AG10803 (cell line): ENCODE data around the gene EML1.

Experiments used
- DNase-seq: peaks from one replicate; pipeline ENCODE4 v3.0.0; 2010; ENCODE audit warnings: low read depth
- H3K4me3 ChIP-seq: 2 replicates; pipeline ENCODE4 v1.5.1; 2011; ENCODE audit warnings: mild to moderate bottlenecking, low read length, control low read depth
- TF ChIP-seq, protein P1 (sequence below): conservative IDR thresholded peaks from 2 replicates; pipeline ENCODE4 v1.5.1; 2011; ENCODE audit warnings: mild to moderate bottlenecking, low read length, control low read depth, inconsistent platforms

Gene EML1

DNA sequence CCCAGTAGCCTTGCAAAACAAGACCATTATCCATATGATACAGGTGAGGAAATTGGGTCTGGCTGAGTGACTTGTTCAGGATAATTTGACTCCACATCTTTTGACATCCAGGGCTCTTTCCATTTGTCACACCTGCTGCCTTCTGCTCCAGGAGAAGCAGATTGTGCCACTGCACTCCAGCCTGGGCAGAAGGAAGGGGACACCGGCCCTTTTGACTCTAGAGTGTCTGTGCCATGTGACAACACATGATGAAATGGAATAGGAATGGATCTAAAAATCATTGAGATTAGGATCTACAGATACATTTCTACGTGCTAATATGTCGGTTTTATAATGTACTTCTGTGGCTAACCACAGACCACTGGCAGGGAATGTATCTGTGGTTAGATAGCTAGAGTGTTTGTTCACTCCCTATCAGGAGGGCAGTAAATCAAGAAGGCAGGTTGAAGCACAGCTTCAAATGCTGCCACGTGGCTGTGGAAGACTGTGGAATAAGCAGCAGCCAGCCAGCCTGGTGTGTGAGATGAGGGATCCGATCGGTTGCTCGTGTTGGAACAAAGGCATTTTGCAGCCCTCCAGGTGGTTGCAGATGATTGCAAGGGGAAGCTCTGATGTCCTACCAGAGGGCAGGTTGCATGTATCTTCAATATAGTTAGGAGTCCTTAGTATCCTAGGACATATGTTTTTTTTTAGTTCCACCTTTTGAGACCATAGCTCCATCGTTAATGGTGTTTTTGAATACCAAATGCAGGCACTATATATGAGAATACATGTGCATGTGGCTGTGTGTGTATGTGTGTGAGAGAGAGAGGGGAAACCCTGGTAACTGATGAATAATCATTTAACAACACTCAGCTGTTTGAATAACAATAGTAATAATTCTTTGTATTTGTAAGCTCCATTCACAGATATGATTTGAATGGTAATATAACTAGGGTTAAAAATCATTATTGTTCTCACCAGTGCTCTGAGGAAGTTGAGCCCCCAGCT is 28.6 kb downstream of the EML1 start:
- no peak overlapping the region for H3K4me3 ChIP-seq
- peak; percentile 91 for DNase-seq
- TF ChIP-seq, protein P1, sequence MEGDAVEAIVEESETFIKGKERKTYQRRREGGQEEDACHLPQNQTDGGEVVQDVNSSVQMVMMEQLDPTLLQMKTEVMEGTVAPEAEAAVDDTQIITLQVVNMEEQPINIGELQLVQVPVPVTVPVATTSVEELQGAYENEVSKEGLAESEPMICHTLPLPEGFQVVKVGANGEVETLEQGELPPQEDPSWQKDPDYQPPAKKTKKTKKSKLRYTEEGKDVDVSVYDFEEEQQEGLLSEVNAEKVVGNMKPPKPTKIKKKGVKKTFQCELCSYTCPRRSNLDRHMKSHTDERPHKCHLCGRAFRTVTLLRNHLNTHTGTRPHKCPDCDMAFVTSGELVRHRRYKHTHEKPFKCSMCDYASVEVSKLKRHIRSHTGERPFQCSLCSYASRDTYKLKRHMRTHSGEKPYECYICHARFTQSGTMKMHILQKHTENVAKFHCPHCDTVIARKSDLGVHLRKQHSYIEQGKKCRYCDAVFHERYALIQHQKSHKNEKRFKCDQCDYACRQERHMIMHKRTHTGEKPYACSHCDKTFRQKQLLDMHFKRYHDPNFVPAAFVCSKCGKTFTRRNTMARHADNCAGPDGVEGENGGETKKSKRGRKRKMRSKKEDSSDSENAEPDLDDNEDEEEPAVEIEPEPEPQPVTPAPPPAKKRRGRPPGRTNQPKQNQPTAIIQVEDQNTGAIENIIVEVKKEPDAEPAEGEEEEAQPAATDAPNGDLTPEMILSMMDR, result no peak

GRCh38 chr14:99822800-99823455 is 29.7 kb downstream of the EML1 start:
- TF ChIP-seq, protein P1, result no peak
- no peak for DNase-seq
- no peak overlapping the region for H3K4me3 ChIP-seq

DNA sequence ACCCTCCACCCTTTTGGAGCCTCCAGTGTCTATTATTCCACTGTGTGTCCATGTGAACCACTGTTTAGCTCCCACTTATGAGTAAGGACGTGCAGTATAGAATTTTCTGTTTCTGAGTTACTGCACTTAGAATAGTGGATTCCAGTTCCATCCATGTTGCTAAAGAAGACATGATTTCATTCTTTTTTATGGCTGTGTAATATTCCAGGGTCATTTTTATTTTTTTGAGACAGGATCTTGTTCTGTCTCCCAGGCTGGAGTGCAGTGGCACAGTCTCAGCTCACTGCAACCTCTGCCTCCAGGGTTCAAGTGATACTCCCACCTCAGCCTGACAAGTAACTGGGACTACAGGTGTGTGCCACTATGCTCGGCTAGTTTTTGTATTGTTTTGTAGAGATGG is 31.6 kb downstream of the EML1 start:
- H3K4me3 ChIP-seq, result no peak overlapping the region
- TF ChIP-seq, protein P1, result no peak
- no peak for DNase-seq

DNA sequence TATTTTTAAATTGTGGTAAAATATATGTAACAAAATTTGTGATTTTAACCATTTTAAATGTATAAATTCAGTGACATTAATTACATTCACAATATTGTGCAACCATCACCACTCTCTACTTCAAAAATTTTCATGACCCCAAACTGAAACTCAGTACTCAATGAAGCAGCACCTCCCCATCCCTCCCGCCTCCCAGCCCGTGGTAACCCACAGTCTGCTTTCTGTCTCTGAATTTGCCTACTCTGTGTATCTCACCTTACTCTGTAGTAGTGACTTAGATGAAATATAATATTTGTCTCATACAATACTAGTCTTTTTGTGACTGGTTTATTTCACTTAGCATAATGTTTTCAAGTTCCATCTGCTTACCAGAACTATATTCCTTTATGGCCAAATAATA is 36.2 kb downstream of the EML1 start:
- DNase-seq, result no peak
- TF ChIP-seq, protein P1, result no peak
- no peak overlapping the region for H3K4me3 ChIP-seq

DNA sequence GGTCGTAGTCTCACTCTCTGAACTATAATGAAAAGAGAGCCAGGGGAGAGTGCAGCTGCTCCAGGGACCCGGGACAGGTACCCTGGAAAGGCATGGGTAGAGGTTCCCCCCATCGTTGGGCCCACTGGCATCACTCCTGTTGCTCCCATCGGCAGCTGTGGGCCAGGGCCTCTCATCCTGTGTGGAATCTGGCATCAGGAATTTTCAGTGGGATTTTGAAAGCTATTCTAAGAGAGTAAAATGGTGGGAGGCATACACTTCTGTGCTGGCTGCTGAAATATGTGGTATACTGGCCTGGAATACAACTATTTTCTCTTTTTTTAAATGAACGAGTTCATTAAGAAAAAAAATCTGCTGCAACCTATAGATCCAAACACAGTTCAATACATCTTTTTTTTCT is 38.1 kb downstream of the EML1 start:
- no peak overlapping the region for H3K4me3 ChIP-seq
- DNase-seq, result no peak
- TF ChIP-seq, protein P1, result no peak

- DNase-seq, result no peak
- no peak overlapping the region for H3K4me3 ChIP-seq
- TF ChIP-seq, protein P1, result no peak
Measured at GRCh38 chr14:99831903-99832685, 38.9 kb downstream of the EML1 start.
